PC-9 (cell line): Measurements from ENCODE around the gene RTN3.

Source experiments
- CTCF ChIP-seq: fragments of 200-600 bp; sonication (generic); conservative IDR thresholded peaks from 2 replicates; pipeline ENCODE4 v1.6.1; 2017; ENCODE audit warnings: mixed run types, antibody characterized with exemption, mild to moderate bottlenecking, moderate library complexity
- EZH2 ChIP-seq: fragments of 200-600 bp; sonication (generic); IDR thresholded peaks from 2 replicates; pipeline ENCODE4 v1.8.0; 2017; ENCODE audit warnings: antibody characterized with exemption, low read depth

DNA sequence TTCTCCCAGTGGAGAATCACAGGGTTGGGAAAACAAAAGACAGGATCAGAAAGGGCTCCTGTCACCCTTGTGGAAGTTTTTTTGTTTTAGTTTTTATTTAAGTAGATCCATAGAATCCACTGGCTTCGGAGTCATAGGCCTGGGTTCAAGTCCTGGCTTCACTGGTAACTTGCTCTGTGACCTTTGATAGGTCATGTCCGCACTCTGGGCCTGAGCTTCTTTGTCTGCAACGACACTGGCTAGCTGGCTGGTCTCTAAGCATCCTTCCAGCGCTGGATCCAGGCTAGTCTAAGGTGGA, 85.9 kb downstream of the RTN3 start:
- TF ChIP-seq CTCF, result no peak
- no peak for TF ChIP-seq EZH2
